ENCODE results near the gene PIAS1.

DNA sequence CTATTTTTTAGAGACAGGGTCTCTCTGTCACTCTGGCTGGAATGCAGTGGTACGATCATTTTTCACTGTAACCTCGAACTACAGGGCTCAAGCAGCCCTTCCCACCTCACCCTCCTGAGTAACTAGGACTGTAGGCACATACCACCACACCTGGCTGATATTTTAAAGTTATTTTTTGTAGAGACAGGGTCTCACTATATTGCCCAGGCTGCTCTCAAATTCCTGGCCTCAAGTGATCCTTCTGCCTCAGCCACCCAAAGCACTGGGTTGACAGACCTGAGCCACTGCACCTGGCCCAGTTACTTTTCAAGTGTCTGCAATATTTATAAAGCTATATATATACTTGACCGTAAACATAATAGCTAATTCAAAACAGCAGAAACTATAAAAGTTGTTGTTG is 75.0 kb downstream of the PIAS1 start:
- TF ChIP-seq CTCF (conservative IDR thresholded peaks at IDR 0.05; ENCODE audit: low read length) (no peak), EZH2phosphoT487 (IDR thresholded peaks at IDR 0.05; ENCODE audit: borderline replicate concordance, low read depth, low read length) (no peak)
